HG03175 (cell line): ENCODE data around the gene AGBL1.
"Not testable (repeated sequence)": the region's sequence is repeated elsewhere in the genome, so short reads cannot be mapped to it uniquely, and the experiment has no call there.

Source experiments
- ATAC-seq: cut with Tn5 transposase; IDR thresholded peaks from one replicate; pipeline ENCODE4 v1.9.1; 2021; ENCODE audit warnings: mild to moderate bottlenecking, moderate library complexity; ENCODE audit not compliant: unreplicated experiment

Gene AGBL1

DNA sequence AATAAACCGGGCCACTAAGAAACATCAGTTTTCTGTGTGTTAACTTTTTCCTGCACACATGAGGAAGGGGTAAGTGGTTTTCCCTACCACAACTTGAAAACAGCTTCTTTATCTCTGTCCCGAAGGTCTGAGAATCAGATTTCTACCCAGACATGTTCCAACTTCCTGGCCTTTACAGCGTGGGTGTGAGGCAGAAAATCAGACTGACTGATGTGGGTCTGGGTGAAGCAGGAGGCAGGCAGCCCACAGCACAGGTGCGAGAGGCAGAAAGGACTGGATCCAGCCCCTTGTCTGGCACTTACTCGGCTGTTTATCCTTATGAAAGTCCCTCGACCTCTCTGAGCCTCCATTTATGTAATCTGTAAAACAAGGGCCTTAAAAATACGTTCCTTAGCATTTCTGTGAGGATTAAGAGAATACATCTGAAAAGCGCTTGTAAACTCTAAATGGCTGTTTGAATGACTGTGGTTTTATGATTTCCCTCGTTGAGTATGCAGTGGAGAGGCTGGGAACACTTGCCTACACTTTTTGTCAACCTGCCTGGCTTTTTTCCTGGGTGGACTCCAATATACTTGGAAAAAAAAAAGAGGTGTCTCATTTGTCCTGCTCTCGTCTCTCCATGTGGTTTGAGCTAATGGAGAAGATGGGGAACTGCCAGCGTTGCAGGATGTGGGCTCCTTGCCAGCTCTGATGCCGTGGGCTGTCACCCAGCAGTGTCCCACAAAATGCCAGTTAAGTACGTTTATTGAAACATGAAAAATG lies 3.1 kb downstream of the AGBL1 start:
- ATAC-seq: no peak

DNA sequence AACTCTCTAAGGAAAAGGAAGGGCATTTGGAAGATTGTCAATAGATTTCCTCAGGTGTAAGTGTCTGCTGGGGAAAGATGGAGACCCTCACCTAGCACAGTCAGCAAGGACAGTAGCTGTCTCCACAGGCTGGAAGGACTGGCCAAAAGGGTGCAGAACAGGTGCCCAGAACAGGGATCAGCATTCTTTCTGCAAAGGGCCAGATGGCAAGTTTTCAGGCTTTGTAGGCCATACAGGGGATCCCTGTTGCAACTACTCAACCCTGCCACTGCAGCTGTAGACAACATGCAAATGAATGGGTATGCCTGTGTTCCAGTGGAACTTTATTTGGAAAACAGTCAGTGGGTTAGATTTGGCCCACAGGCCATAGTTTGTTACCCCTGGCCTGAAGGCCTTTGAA lies 8.1 kb downstream of the AGBL1 start:
- no peak for ATAC-seq

DNA sequence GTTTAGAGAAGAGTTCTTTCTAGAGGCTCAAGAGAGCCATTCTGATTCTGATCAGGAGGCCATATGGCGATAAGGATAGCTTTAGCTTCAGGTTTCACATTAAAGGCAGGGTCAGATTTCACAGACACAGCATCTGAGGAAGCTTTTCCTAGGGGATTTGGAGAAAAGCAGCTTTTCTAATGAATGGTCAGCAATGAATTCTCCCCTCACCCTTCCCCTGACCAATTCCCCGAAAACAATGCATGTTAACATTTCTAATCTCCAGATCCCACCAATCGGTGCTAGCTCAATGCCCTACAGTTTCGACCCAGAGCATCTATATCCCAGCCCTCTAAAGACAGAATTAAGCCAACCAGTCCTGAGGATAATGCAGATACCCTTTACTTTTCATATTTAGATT lies 9.8 kb downstream of the AGBL1 start:
- no peak for ATAC-seq

DNA sequence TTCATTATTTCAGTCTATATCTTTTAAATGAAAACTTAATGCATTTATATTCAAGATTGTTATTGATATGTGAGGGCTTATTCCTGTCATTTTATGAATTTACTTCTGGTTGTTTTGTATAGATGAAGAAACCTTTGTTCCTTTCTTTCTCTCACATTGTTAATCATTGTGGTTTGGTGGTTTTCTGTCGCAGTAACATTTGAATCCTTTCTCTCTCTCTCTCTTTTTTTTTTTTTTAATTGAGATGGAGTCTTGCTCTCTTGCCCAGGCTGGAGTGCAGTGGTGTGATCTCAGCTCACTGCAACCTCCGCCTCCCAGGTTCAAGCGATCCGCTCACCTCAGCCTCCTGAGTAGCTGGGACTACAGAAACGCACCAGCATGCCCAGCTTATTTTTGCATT lies 22.1 kb downstream of the AGBL1 start:
- no peak for ATAC-seq

DNA sequence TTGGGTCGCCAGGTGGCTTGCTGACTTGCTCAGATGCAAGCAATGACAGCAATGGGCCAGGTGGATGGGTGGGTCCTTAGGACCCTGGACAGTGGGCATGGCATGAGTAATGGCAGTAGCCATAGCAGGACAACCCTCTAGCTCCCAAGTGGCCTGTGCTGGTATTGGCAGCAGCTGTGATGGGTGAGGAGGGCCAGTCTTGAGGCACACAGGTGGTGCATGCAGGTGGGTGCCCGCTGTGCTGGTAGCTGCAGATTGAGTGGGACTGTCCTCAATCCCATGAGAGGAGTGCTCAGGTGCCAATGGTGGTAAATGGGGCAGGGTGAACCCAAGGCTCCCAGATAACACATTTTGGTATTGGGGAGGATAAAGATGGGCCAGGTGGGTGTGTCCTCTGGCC lies 24.2 kb downstream of the AGBL1 start:
- no peak for ATAC-seq

DNA sequence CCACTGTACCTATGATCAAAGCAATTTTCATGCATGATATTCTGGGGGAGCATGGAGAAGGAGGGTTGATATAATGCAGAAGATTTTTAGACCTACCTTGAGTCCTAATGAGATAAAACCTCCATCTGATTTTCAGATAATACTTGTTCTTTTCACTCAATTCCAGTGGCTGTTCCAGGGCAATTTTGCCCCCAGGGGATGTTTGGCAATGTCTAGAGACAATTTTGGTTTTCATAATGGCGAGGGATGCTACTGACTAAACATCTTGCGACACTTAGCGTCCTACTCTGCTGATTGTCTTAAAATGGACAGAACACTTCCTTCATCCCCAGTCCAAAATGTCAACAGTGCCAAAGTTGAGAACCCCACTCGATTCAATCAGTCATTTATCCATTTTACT lies 26.6 kb downstream of the AGBL1 start:
- no peak for ATAC-seq

DNA sequence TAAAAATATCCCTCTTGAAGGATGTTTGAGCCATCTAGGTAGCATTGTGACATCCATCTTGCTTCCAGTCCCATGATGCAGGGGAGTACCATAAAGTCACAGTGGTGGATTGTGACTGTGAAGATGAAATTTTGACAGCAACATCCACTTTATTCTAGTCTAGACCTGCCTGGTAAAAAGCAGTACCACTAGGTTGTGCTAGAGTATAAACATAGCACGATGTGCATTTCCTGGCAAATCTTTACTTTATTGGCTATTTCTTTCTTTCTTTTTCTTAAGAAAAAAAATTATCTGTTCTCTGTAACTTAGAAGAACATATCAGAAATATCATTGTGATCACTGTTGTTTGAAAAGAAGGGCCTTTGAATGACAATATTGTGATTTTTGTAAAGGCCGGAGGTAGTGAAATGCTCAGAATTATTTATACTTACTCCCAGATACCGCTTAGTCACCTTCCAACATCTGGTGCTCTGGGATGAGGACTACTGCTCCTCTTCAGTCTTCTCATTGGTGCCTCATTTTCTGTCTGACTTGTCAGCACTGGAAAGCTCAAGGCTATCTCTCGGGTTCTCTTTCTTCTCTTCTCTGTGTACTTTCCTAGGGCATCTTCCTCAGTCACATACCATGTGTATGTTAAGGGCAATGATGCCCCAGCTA lies 35.6 kb downstream of the AGBL1 start:
- no peak for ATAC-seq

DNA sequence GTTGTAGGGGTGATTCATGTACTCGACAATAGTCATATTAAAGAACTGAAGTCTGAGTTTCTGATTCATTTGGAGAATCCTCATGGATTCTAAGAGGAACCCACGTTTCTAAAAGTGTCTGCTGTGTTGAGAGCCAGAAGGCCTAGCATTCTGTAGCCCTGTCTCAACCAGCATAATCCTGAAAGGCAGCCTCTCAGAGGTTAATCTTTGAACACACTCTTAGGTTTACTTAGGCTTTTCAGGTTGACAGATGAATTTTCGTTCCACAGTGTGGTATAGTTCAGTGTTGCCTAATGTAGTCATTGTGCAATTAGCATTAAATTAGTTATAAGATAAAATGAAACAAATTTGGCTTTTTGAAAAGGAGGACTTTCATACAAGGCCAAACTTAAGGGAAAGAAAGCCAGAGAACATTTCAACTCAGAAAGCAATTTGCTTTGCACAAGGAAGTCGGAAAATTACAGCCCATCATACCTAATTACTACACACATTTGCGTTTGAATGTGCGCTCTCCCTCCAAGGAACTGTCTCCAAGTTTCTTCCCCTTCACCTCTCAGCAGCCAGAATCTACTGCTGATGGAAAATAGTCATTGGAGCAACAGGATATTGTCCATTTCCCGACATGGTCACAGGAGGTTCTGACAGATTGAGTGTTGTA lies 42.0 kb downstream of the AGBL1 start:
- ATAC-seq: no peak

DNA sequence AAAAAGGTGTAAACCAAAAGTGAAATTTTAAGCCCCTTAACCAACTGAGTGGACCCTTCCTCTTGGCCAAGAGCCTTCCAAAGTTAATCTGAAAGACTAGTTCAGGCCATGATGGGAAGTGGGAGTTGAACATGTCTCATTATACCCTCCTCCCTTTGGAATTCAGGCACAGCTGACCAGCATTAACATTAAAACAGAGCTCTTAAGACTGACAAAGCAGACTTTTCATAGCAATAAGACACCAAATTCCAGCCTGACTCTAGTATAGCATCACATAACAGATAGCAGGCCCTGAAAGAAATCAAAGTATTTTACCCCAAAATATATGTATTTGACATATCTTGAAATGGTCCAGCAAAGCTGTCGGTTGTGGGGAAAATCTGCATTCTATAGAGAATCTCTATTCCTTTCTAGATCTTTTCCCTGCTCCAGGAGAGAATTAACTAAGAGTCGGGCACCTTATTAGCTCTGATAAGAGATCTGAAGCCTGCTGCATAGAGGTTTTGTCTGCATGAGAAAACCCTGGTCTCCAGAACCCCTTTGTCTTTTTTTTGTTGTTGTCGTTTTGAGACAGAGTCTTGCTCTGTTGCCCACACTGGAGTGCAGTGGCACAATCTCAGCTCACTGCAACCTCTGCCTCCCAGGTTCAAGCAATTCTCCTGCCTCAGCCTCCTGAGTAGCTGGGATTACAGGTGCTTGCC lies 43.2 kb downstream of the AGBL1 start:
- ATAC-seq: not testable (repeated sequence)

DNA sequence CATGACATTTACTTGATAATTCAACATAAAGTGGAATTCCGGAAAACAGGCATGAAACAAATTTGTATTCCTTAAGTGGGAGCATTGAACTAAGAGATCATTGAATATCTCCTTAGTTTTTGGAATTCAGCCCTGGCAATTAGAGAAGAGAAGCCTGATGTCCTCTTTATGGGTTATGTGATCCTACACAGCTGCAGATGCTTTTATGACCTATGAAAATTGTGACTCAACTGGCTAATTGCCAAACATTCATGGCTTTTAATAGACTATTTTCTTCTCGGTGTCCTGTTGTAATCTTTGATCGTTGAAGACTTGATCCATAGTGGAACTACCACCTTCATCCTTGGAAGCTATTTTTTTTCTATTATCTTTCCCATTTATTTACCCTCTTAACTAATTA lies 46.1 kb downstream of the AGBL1 start:
- ATAC-seq: no peak

DNA sequence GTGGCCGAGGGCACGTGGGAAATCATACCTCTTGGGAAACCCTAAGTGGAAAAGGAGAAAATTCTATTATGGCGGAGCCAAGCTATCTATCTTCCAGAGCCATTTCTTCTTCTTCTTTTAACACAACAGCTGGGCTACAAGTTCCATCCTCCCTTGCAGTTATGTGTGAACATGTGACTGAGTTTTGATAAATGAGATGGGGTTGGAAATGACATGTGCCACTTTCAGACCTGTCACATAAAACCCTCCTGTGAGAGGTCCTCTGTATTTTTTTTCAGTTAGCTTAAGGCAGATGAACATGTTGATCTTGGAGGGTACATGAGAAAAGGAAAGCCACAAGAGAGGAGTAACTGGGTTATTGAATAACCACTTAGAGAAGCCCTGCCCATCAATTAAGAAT lies 47.9 kb downstream of the AGBL1 start:
- no peak for ATAC-seq

DNA sequence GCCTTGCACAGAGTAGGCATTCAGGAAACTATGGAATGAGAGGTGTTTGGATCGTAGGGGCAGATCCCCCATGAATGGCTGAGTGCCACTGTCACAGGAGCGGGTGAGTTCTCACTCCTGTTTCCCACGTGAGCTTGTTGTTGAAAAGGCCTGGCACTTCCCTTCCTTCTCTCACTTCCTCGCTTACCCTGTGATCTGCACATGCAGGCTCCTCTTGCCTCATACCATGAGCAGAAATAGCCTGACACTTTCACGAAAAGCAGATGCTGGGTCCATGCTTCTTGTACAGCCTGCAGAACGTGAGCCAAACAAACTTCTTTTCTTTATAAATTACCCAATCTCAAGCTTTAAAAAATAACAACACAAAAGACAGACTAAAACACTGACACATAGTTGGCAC lies 55.4 kb downstream of the AGBL1 start:
- no peak for ATAC-seq

DNA sequence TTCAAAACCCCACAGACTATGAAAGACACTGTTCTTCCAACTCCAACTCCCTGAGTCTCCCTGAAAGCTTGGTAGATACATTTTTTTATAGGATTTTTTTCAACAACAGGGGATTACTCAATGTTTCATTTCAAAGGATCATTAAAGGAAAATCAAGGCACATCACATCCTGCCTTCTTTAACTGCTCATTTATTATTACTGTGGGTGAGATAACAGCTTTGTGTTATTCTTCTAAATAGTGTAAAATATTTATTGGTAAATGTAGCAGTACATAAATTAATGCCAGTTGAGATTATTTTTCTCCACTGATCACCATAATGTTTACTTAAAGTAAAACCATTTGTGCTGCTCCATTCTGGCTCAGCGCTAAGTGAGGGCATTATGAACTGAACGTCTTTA lies 57.2 kb downstream of the AGBL1 start:
- ATAC-seq: no peak

DNA sequence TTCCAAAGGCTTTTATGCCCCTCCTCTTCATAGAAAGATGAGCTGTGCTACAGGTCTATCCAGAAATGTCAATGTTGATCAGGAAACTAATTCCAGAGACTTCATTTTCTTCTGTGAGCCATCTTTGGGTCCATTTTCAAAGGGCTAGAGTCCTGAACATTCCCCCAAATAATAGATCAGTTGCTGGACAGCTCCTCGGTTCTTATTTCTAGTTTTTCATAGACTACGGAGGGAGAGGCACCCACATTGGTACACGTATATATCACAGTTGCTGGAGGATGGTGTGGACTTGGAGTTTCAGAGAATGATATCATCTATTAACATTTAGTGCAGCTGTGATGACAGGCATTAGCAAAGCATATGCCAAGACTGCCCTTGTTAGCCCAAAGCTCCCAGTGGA lies 59.1 kb downstream of the AGBL1 start:
- ATAC-seq: no peak

DNA sequence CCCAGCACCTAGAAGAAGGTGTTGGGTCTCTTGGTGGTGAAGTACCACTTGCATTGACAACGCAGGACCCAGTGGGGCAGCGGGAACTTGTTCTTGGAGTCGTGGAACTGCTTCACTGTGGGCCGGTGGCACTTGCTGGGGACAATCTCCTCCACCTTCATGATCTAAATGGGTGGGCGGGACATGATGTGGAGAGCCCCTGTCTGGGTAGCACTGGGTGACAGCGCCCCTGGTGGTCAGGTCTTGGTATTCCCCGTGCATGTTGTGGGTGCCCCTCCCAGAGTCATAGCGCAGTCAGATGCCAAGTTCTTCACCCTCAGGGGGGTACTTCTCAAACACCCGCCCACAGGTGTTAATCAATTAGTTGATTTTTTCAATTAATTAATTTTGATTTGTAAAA lies 60.2 kb downstream of the AGBL1 start:
- ATAC-seq: no peak

DNA sequence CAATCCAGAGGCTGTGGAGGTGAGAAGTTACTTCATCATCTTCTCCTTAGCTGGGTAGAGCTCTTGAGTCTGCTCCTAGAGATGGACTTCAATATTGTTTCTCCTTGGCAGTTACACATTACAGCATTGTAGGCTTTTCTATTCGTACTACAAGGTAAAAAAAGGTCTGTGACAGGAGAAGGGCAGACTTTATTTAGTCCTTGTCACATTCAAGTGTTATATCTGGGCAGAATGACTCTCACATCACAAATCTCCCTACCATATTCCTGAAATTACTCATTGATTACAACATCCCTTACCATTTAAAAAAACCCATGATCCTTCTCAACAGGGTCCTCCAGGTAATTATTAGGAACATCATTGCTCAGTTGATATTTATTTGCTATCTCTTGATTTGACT lies 75.0 kb downstream of the AGBL1 start:
- no peak for ATAC-seq

DNA sequence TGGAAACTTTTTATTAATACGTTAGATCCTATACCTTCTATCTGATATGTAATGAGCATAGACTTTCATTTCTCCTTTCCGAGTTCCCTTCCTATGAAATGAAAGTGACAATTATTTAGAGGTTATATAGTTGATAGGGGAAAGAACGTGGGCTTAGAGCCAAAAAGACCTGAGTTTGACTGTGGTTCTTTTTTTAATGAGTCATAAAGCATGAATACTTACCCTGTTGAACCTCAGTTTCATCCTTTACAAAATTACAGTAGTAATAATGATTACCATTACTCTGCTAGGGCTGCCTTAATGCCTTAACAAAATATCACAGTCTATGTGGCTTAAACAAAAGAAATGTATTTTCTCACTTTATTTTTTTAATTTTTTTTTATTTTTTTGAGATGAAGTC lies 75.9 kb downstream of the AGBL1 start:
- no peak for ATAC-seq

DNA sequence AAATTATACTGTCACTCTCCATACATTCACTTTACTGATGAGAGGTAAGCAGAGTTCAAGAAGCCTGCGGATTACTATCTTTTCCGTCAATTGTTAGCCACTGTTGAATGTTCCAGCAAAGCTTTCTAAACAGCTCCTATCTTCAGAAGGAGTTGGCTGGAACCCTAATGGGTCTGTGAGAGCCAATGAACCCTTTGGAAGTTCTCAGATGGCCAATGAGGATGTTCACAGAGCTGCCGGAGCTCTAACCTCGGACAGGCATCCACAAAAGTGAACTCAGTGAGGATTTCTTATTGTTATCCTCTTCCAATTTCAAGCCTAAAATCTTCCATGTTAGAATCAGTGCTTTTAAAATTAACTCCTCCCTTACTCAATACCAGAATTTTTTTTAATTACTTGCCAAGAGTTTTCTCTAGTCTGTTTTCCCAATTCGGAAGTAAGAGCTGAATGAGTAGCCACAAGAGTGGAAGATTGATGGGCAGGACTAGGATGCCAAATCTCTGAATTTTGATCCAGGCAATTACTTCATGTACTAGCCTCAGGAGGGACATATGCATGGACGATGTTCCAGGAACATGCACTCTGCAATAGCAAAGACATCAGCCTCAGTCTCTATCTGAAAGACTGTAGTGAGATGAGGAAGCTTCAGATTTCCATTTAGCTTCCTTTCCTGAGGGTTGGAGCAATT lies 78.1 kb downstream of the AGBL1 start:
- no peak for ATAC-seq

DNA sequence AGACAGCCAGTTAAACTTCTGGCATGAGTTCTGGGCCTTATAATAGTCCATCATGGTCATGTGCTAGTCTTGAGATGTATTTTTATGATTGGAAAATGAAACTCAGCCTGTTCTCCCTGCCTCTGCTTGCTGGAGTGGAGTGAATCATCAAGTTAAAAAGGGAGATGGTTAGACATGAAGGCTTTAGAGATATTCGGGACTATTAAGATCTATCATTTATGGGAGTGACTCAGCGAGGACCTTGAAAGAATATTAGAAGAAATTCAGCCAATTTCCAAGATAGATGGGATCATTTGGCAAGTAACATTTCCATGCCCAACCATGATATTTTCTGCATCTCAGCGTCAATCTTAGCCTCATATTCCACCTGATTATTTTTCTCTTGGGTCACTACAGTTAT lies 79.8 kb downstream of the AGBL1 start:
- no peak for ATAC-seq

DNA sequence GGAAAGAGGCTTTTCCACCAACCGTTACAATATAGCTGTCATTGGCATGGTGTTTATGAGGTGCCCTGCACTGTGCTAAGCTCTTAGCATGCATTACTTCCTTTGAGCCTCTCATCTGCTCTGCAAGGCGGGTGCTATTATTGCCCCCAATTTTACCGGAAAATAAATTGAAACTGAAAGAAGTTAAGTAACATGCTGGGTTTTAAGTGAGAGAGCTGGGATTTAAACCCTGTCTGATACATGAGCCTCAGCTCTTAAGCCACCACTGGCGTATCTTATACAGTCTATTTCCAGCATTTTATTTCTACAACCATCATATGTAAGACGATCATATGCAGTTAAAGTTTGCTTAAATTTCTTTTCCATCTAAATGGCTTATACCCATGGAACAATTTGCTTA lies 81.6 kb downstream of the AGBL1 start:
- ATAC-seq: no peak

DNA sequence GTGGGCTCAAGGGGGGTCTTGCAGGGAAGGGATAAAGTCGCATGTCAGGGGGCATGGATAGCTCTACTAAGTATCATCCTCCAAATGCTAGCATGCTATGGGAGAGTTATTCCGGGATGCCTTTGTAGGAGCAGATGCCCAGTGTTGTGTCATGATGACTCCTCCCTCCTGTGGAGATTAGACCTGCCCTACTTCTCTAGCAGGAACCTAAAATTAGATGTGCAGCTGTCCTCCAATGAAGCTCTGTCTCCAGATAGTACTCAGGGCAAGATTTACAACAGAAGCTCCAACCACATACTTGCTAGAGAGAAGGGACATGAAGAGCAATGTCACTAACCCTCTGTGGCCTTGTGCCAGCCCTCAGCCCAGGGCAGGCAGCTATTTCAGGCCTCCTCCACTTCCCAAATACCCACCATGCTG lies 82.5 kb downstream of the AGBL1 start:
- ATAC-seq: no peak
